ENCODE results near the gene SH3D21. TPM values are rescaled to one million over a fixed set of nuclear protein-coding genes. Genes with fewer than 3 reads are reported as not detected.

The SH3D21 gene
- total RNA-seq, 2 donors from 2014 or later, result 8.1 to 16.3 TPM

DNA sequence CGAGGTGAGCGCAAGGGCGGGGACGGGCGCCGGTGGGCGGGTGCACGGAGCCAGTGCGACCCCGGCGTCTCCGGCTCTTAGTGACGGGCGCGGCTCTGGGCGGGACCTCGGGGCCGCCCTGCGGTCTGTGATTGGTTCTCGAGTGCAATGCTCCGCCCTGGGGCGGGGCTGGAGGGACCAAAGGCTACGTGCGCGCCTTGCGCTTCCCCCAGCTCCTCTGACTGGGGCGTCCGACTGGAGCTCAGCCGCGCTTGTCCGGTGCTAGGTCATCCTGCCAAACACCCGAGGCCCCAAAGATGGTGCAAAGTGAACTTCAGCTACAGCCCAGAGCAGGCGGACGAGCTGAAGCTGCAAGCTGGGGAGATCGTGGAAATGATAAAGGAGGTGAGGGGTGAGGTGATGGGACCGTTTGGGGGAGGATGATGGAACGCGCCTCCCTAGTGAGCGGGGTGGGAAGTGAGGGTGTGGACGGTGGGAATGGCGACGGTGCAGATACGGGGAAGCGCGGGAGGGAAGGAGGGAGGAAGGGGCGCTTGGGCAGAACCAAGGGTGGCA lies 811 bp downstream of the SH3D21 start:
- no peaks in the 10 kb centered on the region for H3K9me3 Mint-ChIP-seq
- H3K4me1 Mint-ChIP-seq (ENCODE audit: low read depth), result peaks cover 47% of the 10 kb centered on the region
- H3K27ac Mint-ChIP-seq, result peak overlapping the region; percentile 59
- peaks cover 7 to 11% of the 10 kb centered on the region in 2 donors for H3K36me3 Mint-ChIP-seq (ENCODE audit: insufficient read depth in 2 of 2)
- peak overlapping the region; percentile 94 to 100 for H3K4me3 Mint-ChIP-seq
- no peaks in the 10 kb centered on the region for H3K27me3 Mint-ChIP-seq (ENCODE audit: low read depth)
- ATAC-seq (replicated peaks in 1 of 2) (peak; percentile 94 to 95), DNase-seq (peak; percentile 95)

DNA sequence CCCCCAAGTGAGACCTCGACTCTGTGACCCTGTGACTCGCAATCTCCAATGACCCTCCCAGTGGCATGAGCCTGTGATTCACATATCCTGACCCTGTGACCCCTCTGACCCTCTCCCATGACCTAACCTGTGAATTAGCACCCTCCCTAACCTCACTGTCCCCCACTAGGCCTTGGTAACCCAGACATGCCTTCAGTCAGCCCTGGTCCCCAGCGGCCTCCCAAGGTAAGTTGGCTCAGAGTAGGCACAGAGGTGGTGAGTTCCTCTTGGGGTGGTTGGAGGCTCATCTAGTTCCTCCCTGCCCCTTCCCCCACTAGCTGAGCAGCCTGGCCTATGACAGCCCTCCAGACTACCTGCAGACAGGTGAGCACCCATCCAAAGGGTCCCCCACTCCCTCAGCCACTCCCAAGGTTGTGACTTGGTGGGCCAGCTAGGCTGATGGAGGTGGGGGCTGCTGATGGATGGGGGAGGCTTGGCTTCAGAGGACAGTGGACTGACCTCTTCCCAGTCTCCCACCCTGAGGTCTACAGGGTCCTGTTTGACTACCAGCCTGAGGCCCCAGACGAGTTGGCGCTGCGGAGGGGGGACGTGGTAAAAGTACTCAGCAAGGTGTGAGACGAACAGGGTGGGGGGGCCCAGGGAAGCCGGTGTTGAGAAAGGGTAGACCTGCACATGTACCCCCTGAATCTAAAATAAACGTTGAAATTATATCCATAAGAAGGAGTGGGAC lies 1.6 kb downstream of the SH3D21 start:
- Mint-ChIP-seq H3K4me3 (peak overlapping the region; percentile 94 to 100), H3K36me3 (ENCODE audit: insufficient read depth in 2 of 2) (peaks cover 7 to 11% of the 10 kb centered on the region in 2 donors), H3K4me1 (ENCODE audit: low read depth) (peaks cover 39% of the 10 kb centered on the region), H3K27ac (peak overlapping the region; percentile 28), H3K9me3 (no peaks in the 10 kb centered on the region), H3K27me3 (ENCODE audit: low read depth) (no peaks in the 10 kb centered on the region)
- DNase-seq (no peak), ATAC-seq (replicated peaks in 1 of 2) (no peak)

- no peaks in the 10 kb centered on the region for H3K9me3 Mint-ChIP-seq
- no peaks in the 10 kb centered on the region for H3K27me3 Mint-ChIP-seq (ENCODE audit: low read depth)
- no peak for ATAC-seq (replicated peaks in 1 of 2)
- no peak overlapping the region for H3K4me3 Mint-ChIP-seq
- H3K4me1 Mint-ChIP-seq (ENCODE audit: low read depth), result peaks cover 27% of the 10 kb centered on the region
- H3K27ac Mint-ChIP-seq, result no peak overlapping the region
- H3K36me3 Mint-ChIP-seq (ENCODE audit: insufficient read depth in 2 of 2), result peaks cover 3 to 6% of the 10 kb centered on the region in 2 donors
- no peak for DNase-seq
Observed at GRCh38 chr1:36309397-36309796, 3.2 kb downstream of the SH3D21 start.

GRCh38 chr1:36320291-36320761 lies 14.2 kb downstream of the SH3D21 start:
- H3K27me3 Mint-ChIP-seq (ENCODE audit: low read depth), result peaks cover 7% of the 10 kb centered on the region
- H3K4me1 Mint-ChIP-seq (ENCODE audit: low read depth), result peaks cover 19% of the 10 kb centered on the region
- no peak for ATAC-seq (replicated peaks in 1 of 2)
- no peaks in the 10 kb centered on the region for H3K36me3 Mint-ChIP-seq (ENCODE audit: insufficient read depth in 2 of 2)
- H3K27ac Mint-ChIP-seq, result no peak overlapping the region
- DNase-seq, result no peak
- H3K4me3 Mint-ChIP-seq, result peak overlapping the region; percentile 63 to 70
- H3K9me3 Mint-ChIP-seq, result no peaks in the 10 kb centered on the region

DNA sequence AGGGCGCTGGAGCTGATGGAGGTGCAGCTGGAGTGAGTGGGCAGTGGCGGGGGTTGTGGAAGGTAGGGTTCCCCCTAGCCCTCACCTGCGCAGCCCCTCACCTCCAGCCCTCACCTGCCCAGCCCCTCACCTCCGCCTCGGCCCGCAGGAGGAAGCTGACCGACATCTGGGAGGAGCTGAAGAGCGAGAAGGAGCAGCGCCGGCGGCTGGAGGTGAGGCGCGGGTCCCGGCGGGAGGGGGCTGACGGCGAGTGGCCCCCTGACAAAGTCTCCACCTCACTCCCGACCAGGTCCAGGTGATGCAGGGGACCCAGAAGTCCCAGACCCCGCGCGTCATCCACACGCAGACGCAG lies 14.6 kb downstream of the SH3D21 start:
- Mint-ChIP-seq H3K9me3 (no peaks in the 10 kb centered on the region), H3K27me3 (ENCODE audit: low read depth) (peaks cover 7% of the 10 kb centered on the region), H3K4me3 (peak overlapping the region; percentile 63 to 70), H3K4me1 (ENCODE audit: low read depth) (peaks cover 19% of the 10 kb centered on the region), H3K36me3 (ENCODE audit: insufficient read depth in 2 of 2) (no peaks in the 10 kb centered on the region), H3K27ac (no peak overlapping the region)
- ATAC-seq (replicated peaks in 1 of 2), result no peak
- no peak for DNase-seq

DNA sequence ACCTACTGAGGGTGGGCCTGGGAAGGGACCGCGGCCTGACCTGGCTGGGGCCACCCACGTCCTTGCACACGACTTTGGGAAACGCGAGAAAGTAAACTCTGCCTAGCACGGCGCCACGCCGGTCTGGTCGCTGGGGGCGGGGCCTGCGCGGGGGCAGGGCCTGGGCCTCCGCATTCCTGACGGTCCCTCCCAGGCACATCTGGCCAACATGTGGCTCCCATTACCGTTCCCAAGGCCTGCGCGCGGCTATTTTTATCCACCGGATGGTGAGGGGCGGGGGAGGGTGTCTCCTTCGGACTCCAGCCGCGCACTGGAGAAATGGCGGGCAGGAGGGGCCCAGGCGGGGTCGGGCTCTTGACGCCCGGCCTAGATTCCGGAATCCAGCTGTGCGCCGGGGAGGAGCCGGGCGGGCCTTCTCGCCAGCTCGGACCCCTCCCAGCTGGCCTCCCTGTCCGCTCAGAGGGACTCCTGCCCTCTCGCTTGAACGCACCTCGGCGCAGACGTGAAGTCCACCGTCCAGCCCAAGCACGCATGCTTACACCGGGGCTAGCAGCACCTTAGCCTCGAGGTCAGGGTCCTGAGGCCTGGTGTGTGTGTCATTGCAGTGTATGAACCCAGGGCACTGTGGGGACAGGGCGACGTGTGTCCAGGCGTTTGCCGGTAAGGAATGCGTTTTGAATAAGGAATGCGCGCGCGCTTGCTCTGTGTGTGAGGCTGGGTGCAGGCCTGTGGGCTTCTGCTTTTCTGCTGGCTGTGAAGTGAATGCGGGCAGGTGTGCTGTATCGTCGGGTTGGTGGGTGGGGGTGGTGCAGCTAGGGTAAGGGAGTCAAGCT lies 15.2 kb downstream of the SH3D21 start:
- Mint-ChIP-seq H3K9me3 (no peaks in the 10 kb centered on the region), H3K27me3 (ENCODE audit: low read depth) (peaks cover 10% of the 10 kb centered on the region), H3K27ac (no peak overlapping the region), H3K36me3 (ENCODE audit: insufficient read depth in 2 of 2) (no peaks in the 10 kb centered on the region), H3K4me3 (peak overlapping the region; percentile 63 to 70), H3K4me1 (ENCODE audit: low read depth) (peaks cover 22% of the 10 kb centered on the region)
- peak; percentile 24 to 35 for ATAC-seq (replicated peaks in 1 of 2)
- DNase-seq, result peak; percentile 31 to 39

DNA sequence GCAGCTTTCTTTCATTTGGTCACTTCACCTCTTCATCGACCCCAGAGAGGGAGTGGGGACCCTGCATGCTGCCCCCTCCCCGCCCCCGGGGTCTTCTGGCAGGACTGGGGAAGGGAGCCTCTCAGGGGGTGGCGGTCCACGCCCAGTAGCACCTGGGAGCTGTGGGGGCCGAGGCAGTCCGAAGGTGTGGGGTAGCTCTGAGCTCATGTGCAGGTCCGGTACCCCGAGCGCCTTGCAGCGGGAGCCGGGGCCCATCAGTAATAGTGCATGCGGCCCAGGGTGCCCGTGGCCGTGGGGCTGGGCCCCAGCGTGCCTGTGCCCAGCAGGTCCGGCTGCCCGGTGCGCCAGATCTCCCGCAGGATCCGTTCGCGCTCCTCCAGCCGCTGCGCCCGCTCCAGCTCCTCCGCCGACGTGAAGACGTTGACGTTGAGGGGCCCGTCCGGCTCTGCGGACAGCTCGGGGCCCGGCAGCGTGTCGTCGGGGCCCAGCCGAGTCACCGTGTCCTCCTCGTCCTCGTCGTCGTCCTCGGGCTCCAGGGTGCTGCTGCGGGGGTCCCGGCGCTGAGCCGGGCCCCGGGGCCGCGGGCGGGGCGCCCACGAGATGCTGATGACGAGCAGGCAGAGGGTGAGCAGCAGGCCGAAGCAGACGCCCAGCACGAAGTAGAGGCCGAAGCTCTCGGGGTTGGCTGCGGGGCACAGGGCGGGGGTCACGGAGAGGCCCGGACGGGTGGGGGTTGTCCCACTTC lies 16.0 kb downstream of the SH3D21 start:
- Mint-ChIP-seq H3K9me3 (no peaks in the 10 kb centered on the region), H3K4me3 (peak overlapping the region; percentile 51 to 76), H3K27me3 (ENCODE audit: low read depth) (peaks cover 15% of the 10 kb centered on the region), H3K27ac (no peak overlapping the region), H3K4me1 (ENCODE audit: low read depth) (peaks cover 29% of the 10 kb centered on the region), H3K36me3 (ENCODE audit: insufficient read depth in 2 of 2) (no peaks in the 10 kb centered on the region)
- DNase-seq (no peak), ATAC-seq (replicated peaks in 1 of 2) (peak in 1 of 2 donors; percentile 1)

GRCh38 chr1:36322786-36323635 lies 16.8 kb downstream of the SH3D21 start:
- no peaks in the 10 kb centered on the region for H3K9me3 Mint-ChIP-seq
- H3K27ac Mint-ChIP-seq, result no peak overlapping the region
- H3K4me3 Mint-ChIP-seq, result peak overlapping the region; percentile 76 to 78
- peaks cover 15% of the 10 kb centered on the region for H3K27me3 Mint-ChIP-seq (ENCODE audit: low read depth)
- H3K4me1 Mint-ChIP-seq (ENCODE audit: low read depth), result peaks cover 35% of the 10 kb centered on the region
- DNase-seq (peak; percentile 51 to 62), ATAC-seq (replicated peaks in 1 of 2) (peak; percentile 48 to 57)
- no peaks in the 10 kb centered on the region for H3K36me3 Mint-ChIP-seq (ENCODE audit: insufficient read depth in 2 of 2)

GRCh38 chr1:36323636-36324352 lies 17.6 kb downstream of the SH3D21 start, which contains the start of gene EVA1B:
TSS of gene EVA1B (minus strand) at chr1:36323645. CDS start at chr1:36323037, 608 bp downstream.
- peaks cover 15% of the 10 kb centered on the region for H3K27me3 Mint-ChIP-seq (ENCODE audit: low read depth)
- H3K9me3 Mint-ChIP-seq, result no peaks in the 10 kb centered on the region
- peak within 1 kb of the TSS; percentile 78 to 81 for H3K4me3 Mint-ChIP-seq
- H3K36me3 Mint-ChIP-seq (ENCODE audit: insufficient read depth in 2 of 2), result no peaks in the 10 kb centered on the region
- H3K27ac Mint-ChIP-seq, result no peak within 1 kb of the TSS
- ATAC-seq (replicated peaks in 1 of 2) (peak; percentile 60 to 74), DNase-seq (peak; percentile 69 to 73)
- H3K4me1 Mint-ChIP-seq (ENCODE audit: low read depth), result peaks cover 35% of the 10 kb centered on the region

GRCh38 chr1:36324353-36324703 lies 18.2 kb downstream of the SH3D21 start:
- ATAC-seq (replicated peaks in 1 of 2) (no peak), DNase-seq (no peak)
- Mint-ChIP-seq H3K4me1 (ENCODE audit: low read depth) (peaks cover 35% of the 10 kb centered on the region), H3K36me3 (ENCODE audit: insufficient read depth in 2 of 2) (no peaks in the 10 kb centered on the region), H3K27ac (no peak overlapping the region), H3K4me3 (peak overlapping the region; percentile 77 to 81), H3K9me3 (no peaks in the 10 kb centered on the region), H3K27me3 (ENCODE audit: low read depth) (peaks cover 15% of the 10 kb centered on the region)

- DNase-seq (peak in 1 of 2 donors; percentile 33), ATAC-seq (replicated peaks in 1 of 2) (no peak)
- H3K4me1 Mint-ChIP-seq (ENCODE audit: low read depth), result peaks cover 28% of the 10 kb centered on the region
- H3K9me3 Mint-ChIP-seq, result no peaks in the 10 kb centered on the region
- H3K27me3 Mint-ChIP-seq (ENCODE audit: low read depth), result peaks cover 21% of the 10 kb centered on the region
- no peak overlapping the region for H3K4me3 Mint-ChIP-seq
- no peak overlapping the region for H3K27ac Mint-ChIP-seq
- no peaks in the 10 kb centered on the region for H3K36me3 Mint-ChIP-seq (ENCODE audit: insufficient read depth in 2 of 2)
Observed at GRCh38 chr1:36326499-36326898, 20.3 kb downstream of the SH3D21 start.

Measured in activated T-cell treated with anti-CD3 and anti-CD28 coated beads, Interleukin-2, amount 50 U/mL, for 72 hours (primary cell).